Measurements from ENCODE around the gene DOCK7.

DOCK7 gene

GRCh38 chr1:62484824-62485468, 203.2 kb downstream of the DOCK7 start:
- Histone ChIP-seq H3K9me3 (replicated peaks; ENCODE audit: insufficient read depth, low read length) (no peaks in the 10 kb centered on the region), H3K27ac (ENCODE audit: low read length) (no peak overlapping the region), H3K79me2 (ENCODE audit: low read length) (no peaks in the 10 kb centered on the region), H4K20me1 (ENCODE audit: insufficient read depth, low read length) (no peaks in the 10 kb centered on the region), H3K4me1 (ENCODE audit: low read length) (no peaks in the 10 kb centered on the region), H3K36me3 (replicated peaks; ENCODE audit: insufficient read depth, low read length) (no peaks in the 10 kb centered on the region), H3K4me3 (ENCODE audit: low read length) (no peak overlapping the region), H3F3A (ENCODE audit: insufficient read depth, low read length) (no peaks in the 10 kb centered on the region), H3K9me2 (replicated peaks; ENCODE audit: insufficient read depth, low read length) (no peaks in the 10 kb centered on the region), H2AFZ (ENCODE audit: low read length) (no peak overlapping the region), H3K4me2 (ENCODE audit: low read depth, low read length) (no peak overlapping the region), H3K27me3 (replicated peaks; ENCODE audit: insufficient read depth, low read length) (no peaks in the 10 kb centered on the region), H3K9ac (ENCODE audit: low read length) (no peak overlapping the region)
- TF ChIP-seq EZH2 (optimal IDR thresholded peaks at IDR 0.05; ENCODE audit: low read depth, low read length) (no peak), EZH2phosphoT487 (IDR thresholded peaks at IDR 0.05; ENCODE audit: low read length) (no peak)
- DNase-seq: no peak

- H3K4me2 ChIP-seq (ENCODE audit: low read depth, low read length): no peak overlapping the region
- no peak for TF ChIP-seq CTCF (IDR thresholded peaks at IDR 0.05; ENCODE audit: low read length)
- no peak for TF ChIP-seq EZH2 (optimal IDR thresholded peaks at IDR 0.05; ENCODE audit: low read depth, low read length)
- TF ChIP-seq EZH2phosphoT487 (IDR thresholded peaks at IDR 0.05; ENCODE audit: low read length): no peak
- H3K36me3 ChIP-seq (replicated peaks; ENCODE audit: insufficient read depth, low read length): no peaks in the 10 kb centered on the region
These were observed 206.5 kb downstream of the DOCK7 start for GRCh38 chr1:62481681-62482080.

GRCh38 chr1:62476525-62477219, 211.5 kb downstream of the DOCK7 start:
- no peaks in the 10 kb centered on the region for H3K4me1 ChIP-seq (ENCODE audit: low read length)
- no peak for DNase-seq
- no peaks in the 10 kb centered on the region for H3K9me2 ChIP-seq (replicated peaks; ENCODE audit: insufficient read depth, low read length)
- no peak overlapping the region for H3K4me3 ChIP-seq (ENCODE audit: low read length)
- H3K9me3 ChIP-seq (replicated peaks; ENCODE audit: insufficient read depth, low read length): no peaks in the 10 kb centered on the region
- no peaks in the 10 kb centered on the region for H4K20me1 ChIP-seq (ENCODE audit: insufficient read depth, low read length)
- no peak overlapping the region for H3K9ac ChIP-seq (ENCODE audit: low read length)
- H3K27ac ChIP-seq (ENCODE audit: low read length): no peak overlapping the region
- H3F3A ChIP-seq (ENCODE audit: insufficient read depth, low read length): no peaks in the 10 kb centered on the region
- no peak overlapping the region for H3K4me2 ChIP-seq (ENCODE audit: low read depth, low read length)
- TF ChIP-seq CTCF (IDR thresholded peaks at IDR 0.05; ENCODE audit: low read length): no peak
- no peak for TF ChIP-seq EZH2 (optimal IDR thresholded peaks at IDR 0.05; ENCODE audit: low read depth, low read length)
- TF ChIP-seq EZH2phosphoT487 (IDR thresholded peaks at IDR 0.05; ENCODE audit: low read length): no peak
- no peaks in the 10 kb centered on the region for H3K79me2 ChIP-seq (ENCODE audit: low read length)
- H2AFZ ChIP-seq (ENCODE audit: low read length): no peak overlapping the region
- H3K27me3 ChIP-seq (replicated peaks; ENCODE audit: insufficient read depth, low read length): no peaks in the 10 kb centered on the region
- no peaks in the 10 kb centered on the region for H3K36me3 ChIP-seq (replicated peaks; ENCODE audit: insufficient read depth, low read length)

More at GRCh38 chr1:62481681-62482080, 206.5 kb downstream of the DOCK7 start:
- no peaks in the 10 kb centered on the region for H3K27me3 ChIP-seq (replicated peaks; ENCODE audit: insufficient read depth, low read length)
- H3K9me2 ChIP-seq (replicated peaks; ENCODE audit: insufficient read depth, low read length): no peaks in the 10 kb centered on the region
- no peaks in the 10 kb centered on the region for H3K4me1 ChIP-seq (ENCODE audit: low read length)
- DNase-seq: no peak
- no peak overlapping the region for H3K9ac ChIP-seq (ENCODE audit: low read length)
- H3K9me3 ChIP-seq (replicated peaks; ENCODE audit: insufficient read depth, low read length): no peaks in the 10 kb centered on the region
- H3K79me2 ChIP-seq (ENCODE audit: low read length): no peaks in the 10 kb centered on the region
- no peaks in the 10 kb centered on the region for H3F3A ChIP-seq (ENCODE audit: insufficient read depth, low read length)
- no peak overlapping the region for H3K27ac ChIP-seq (ENCODE audit: low read length)
- no peaks in the 10 kb centered on the region for H4K20me1 ChIP-seq (ENCODE audit: insufficient read depth, low read length)
- H2AFZ ChIP-seq (ENCODE audit: low read length): no peak overlapping the region
- H3K4me3 ChIP-seq (ENCODE audit: low read length): no peak overlapping the region

GRCh38 chr1:62467092-62467491, 221.1 kb downstream of the DOCK7 start:
- Histone ChIP-seq H4K20me1 (ENCODE audit: insufficient read depth, low read length) (no peaks in the 10 kb centered on the region), H3K4me3 (ENCODE audit: low read length) (no peak overlapping the region), H3K9me2 (replicated peaks; ENCODE audit: insufficient read depth, low read length) (no peaks in the 10 kb centered on the region), H3K27me3 (replicated peaks; ENCODE audit: insufficient read depth, low read length) (no peaks in the 10 kb centered on the region), H3K9me3 (replicated peaks; ENCODE audit: insufficient read depth, low read length) (no peaks in the 10 kb centered on the region), H2AFZ (ENCODE audit: low read length) (no peak overlapping the region), H3K79me2 (ENCODE audit: low read length) (no peaks in the 10 kb centered on the region), H3K27ac (ENCODE audit: low read length) (no peak overlapping the region), H3F3A (ENCODE audit: insufficient read depth, low read length) (no peaks in the 10 kb centered on the region), H3K4me2 (ENCODE audit: low read depth, low read length) (no peak overlapping the region), H3K9ac (ENCODE audit: low read length) (no peak overlapping the region), H3K4me1 (ENCODE audit: low read length) (no peaks in the 10 kb centered on the region), H3K36me3 (replicated peaks; ENCODE audit: insufficient read depth, low read length) (no peaks in the 10 kb centered on the region)
- TF ChIP-seq EZH2phosphoT487 (IDR thresholded peaks at IDR 0.05; ENCODE audit: low read length) (no peak), EZH2 (optimal IDR thresholded peaks at IDR 0.05; ENCODE audit: low read depth, low read length) (no peak), CTCF (IDR thresholded peaks at IDR 0.05; ENCODE audit: low read length) (no peak)
- DNase-seq: no peak
